OCI-LY1 (cell line): ENCODE results near the gene DPH5.

Source experiments
- CTCF ChIP-seq: fragments of 200-600 bp; sonication (generic), shearing (Covaris generic); IDR thresholded peaks from 2 replicates; pipeline ENCODE4 v1.5.1; 2017; ENCODE audit warnings: mild to moderate bottlenecking, antibody characterized with exemption, low read length, moderate library complexity, mixed read lengths
- EZH2 ChIP-seq: fragments of 200-600 bp; sonication (generic), shearing (Covaris generic); IDR thresholded peaks from 2 replicates; pipeline ENCODE4 v1.8.0; 2017; ENCODE audit warnings: borderline replicate concordance, mixed run types, mild to moderate bottlenecking, antibody characterized with exemption, low read length, moderate library complexity, mixed read lengths

- TF ChIP-seq CTCF (no peak), EZH2 (no peak)
Observed at GRCh38 chr1:101064697-101065096, 39.1 kb upstream of the DPH5 start.
